Spleen (tissue), 11 donors: ENCODE data around the gene BMAL2. TPM values are rescaled to one million over a fixed set of nuclear protein-coding genes. Genes with fewer than 3 reads are reported as not detected.

Source experiments
- DNase-seq: peaks from one replicate; pipeline ENCODE4 v3.0.0-alpha.2; 2020
- H3K27ac ChIP-seq, 8 donors: fragments of 200-600 bp; sonication (generic) in 7 of 8; 1 replicate in 4 of 8; 2 replicates in 4 of 8; pipeline versions ENCODE4 v1.5.0 to v1.8.0; 2016 to 2021; ENCODE audit warnings: inconsistent platforms in 4 of 8, mild to moderate bottlenecking in 4 of 8, moderate library complexity in 1 of 8
- H3K27me3 ChIP-seq, 7 donors: fragments of 200-600 bp; sonication (generic) in 6 of 7; replicated peaks in 1 of 7; 1 replicate in 4 of 7; 2 replicates in 3 of 7; pipeline versions ENCODE4 v1.5.0 to v1.8.0; 2016 to 2021; ENCODE audit warnings: inconsistent platforms in 3 of 7, mild to moderate bottlenecking in 1 of 7
- H3K36me3 ChIP-seq, 6 donors: fragments of 200-600 bp; sonication (generic) in 5 of 6; 1 replicate in 4 of 6; 2 replicates in 2 of 6; pipeline versions ENCODE4 v1.5.0 to v1.8.0; 2016 to 2021; ENCODE audit warnings: inconsistent platforms in 2 of 6
- H3K4me1 ChIP-seq, 6 donors: fragments of 200-600 bp; sonication (generic) in 5 of 6; 1 replicate in 3 of 6; 2 replicates in 3 of 6; pipeline versions ENCODE4 v1.5.0 to v1.8.0; 2016 to 2021; ENCODE audit warnings: inconsistent platforms in 3 of 6
- H3K4me3 ChIP-seq, 8 donors: fragments of 200-600 bp; sonication (generic) in 7 of 8; 1 replicate in 4 of 8; 2 replicates in 4 of 8; pipeline versions ENCODE4 v1.5.0 to v1.8.0; 2016 to 2021; ENCODE audit warnings: inconsistent platforms in 4 of 8, mild to moderate bottlenecking in 4 of 8, moderate library complexity in 2 of 8
- H3K9me3 ChIP-seq, 8 donors: fragments of 200-600 bp; sonication (generic) in 7 of 8; 1 replicate in 4 of 8; 2 replicates in 4 of 8; pipeline versions ENCODE4 v1.5.0 to v1.8.0; 2016 to 2021; ENCODE audit warnings: inconsistent platforms in 4 of 8
- CTCF ChIP-seq, 11 experiments: fragments of 200-600 bp in 7 of 11; fragments of 450-650 bp in 4 of 11; sonication (generic) in 4 of 11; IDR thresholded peaks in 8 of 11; conservative IDR thresholded peaks in 3 of 11; 1 replicate in 7 of 11; 2 replicates in 4 of 11; pipeline versions ENCODE4 v1.4.0 to v1.8.0; 2016 to 2021; ENCODE audit warnings: antibody characterized with exemption in 11 of 11, inconsistent platforms in 4 of 11, mild to moderate bottlenecking in 1 of 11
- POLR2A ChIP-seq, 3 donors: fragments of 450-650 bp; IDR thresholded peaks; one replicate each; pipeline ENCODE4 v1.5.1; 2017; ENCODE audit warnings: antibody characterized with exemption in 3 of 3, mild to moderate bottlenecking in 1 of 3
- POLR2AphosphoS5 ChIP-seq, 3 donors: sonication (generic); formaldehyde crosslinking; IDR thresholded peaks; one replicate each; pipeline ENCODE4 v1.5.1; 2017; ENCODE audit warnings: antibody characterized with exemption in 3 of 3
- WGBS, 5 donors: extraction: QIAGEN DNeasy Blood & Tissue Kit in 3 of 5; methylation state at CpG; one replicate each; pipeline versions ENCODE4 v1.1.5 to v1.1.7; 2013 to 2018; 5-methylcytosine and 5-hydroxymethylcytosine counted together
- intact Hi-C: fragments of 100-400 bp; cut with DNase I; formaldehyde crosslinking; loops from one replicate; pipeline ENCODE4 v1.15.0; 2023; ENCODE audit warnings: low total_unique reads
- polyA plus RNA-seq, 3 donors: library from polyadenylated mRNA; stranded (reverse); fragments of 200-250 nt; gene quantifications; one replicate each; pipeline ENCODE4 v1.2.1, GENCODE V29; 2013
- total RNA-seq, 7 donors: library from RNA; depleted of rRNA in 3 of 7; stranded (reverse); fragments of >200 nt in 3 of 7; fragmentation: NEBNext Ultra II Directional in 4 of 7; extraction: Animal tissue kit (Norgen Biotek cat#: 25700) in 4 of 7; gene quantifications; one replicate each; pipeline versions ENCODE4 v1.1.0 to v1.2.1, GENCODE V29; 2016 to 2021
- donor health status: healthy with polysubstance abuse.
- donor health status: DM: no; HTN: no; CAD: no; lungs with moderate emphysema.
- donor health status: DM: no; HTN: no; CAD: no.
- donor health status: Bipolar disorder and iron deficiency.
- donor health status: healthy.
- donor health status: DM: no; HTN: no; CAD: no.
- donor health status: DM: yes; HTN: yes; CAD: no.

Gene BMAL2
- total and polyA plus RNA-seq, 10 donors = 0.67 to 3.7 (median 1.6) TPM

GRCh38 chr12:27338473-27338872 is 5.8 kb downstream of the BMAL2 start:
- WGBS, 5 donors = 90 to 100% (median 94%) methylated on average over 1 of the region's 1 CpG
- H3K4me1 ChIP-seq = peaks cover 0 to 8% (median 4%) of the 10 kb centered on the region in 6 donors
- DNase-seq = no peak
- intact Hi-C loops = no loop called here
- no peaks in the 10 kb centered on the region for H3K36me3 ChIP-seq
- H3K9me3 ChIP-seq = no peaks in the 10 kb centered on the region
- no peak for TF ChIP-seq POLR2AphosphoS5 (IDR thresholded peaks at IDR 0.05)
- no peak for TF ChIP-seq CTCF (IDR thresholded peaks at IDR 0.05 in 8 of 11, conservative IDR thresholded peaks at IDR 0.05 in 3 of 11)
- TF ChIP-seq POLR2A (IDR thresholded peaks at IDR 0.05) = no peak
- H3K27me3 ChIP-seq = peaks cover 0 to 12% (median 5%) of the 10 kb centered on the region in 7 donors
- H3K4me3 ChIP-seq = no peak overlapping the region
- H3K27ac ChIP-seq = no peak overlapping the region

GRCh38 chr12:27340971-27341370 is 8.3 kb downstream of the BMAL2 start:
- intact Hi-C loops = no loop called here
- Histone ChIP-seq H3K27me3 (no peaks in the 10 kb centered on the region), H3K27ac (no peak overlapping the region), H3K4me3 (no peak overlapping the region), H3K36me3 (no peaks in the 10 kb centered on the region), H3K9me3 (no peaks in the 10 kb centered on the region), H3K4me1 (no peaks in the 10 kb centered on the region)
- no peak for TF ChIP-seq CTCF (IDR thresholded peaks at IDR 0.05 in 8 of 11, conservative IDR thresholded peaks at IDR 0.05 in 3 of 11)
- TF ChIP-seq POLR2AphosphoS5 (IDR thresholded peaks at IDR 0.05) = no peak
- no peak for TF ChIP-seq POLR2A (IDR thresholded peaks at IDR 0.05)
- 77 to 96% (median 87%) methylated on average over 3 of the region's 3 CpGs for WGBS, 5 donors
- DNase-seq = no peak

- no peak overlapping the region for H3K4me3 ChIP-seq
- H3K27me3 ChIP-seq = no peaks in the 10 kb centered on the region
- WGBS, 5 donors = 89 to 97% (median 95%) methylated on average over 2 of the region's 2 CpGs
- no peaks in the 10 kb centered on the region for H3K9me3 ChIP-seq
- intact Hi-C loops = no loop called here
- no peaks in the 10 kb centered on the region for H3K4me1 ChIP-seq
- no peak for DNase-seq
- H3K27ac ChIP-seq = no peak overlapping the region
- TF ChIP-seq POLR2AphosphoS5 (IDR thresholded peaks at IDR 0.05) (no peak), POLR2A (IDR thresholded peaks at IDR 0.05) (no peak), CTCF (IDR thresholded peaks at IDR 0.05 in 8 of 11, conservative IDR thresholded peaks at IDR 0.05 in 3 of 11) (no peak)
- no peaks in the 10 kb centered on the region for H3K36me3 ChIP-seq
Observed at GRCh38 chr12:27342536-27342935, 9.9 kb downstream of the BMAL2 start.

GRCh38 chr12:27343255-27344000 is 10.8 kb downstream of the BMAL2 start:
- DNase-seq = no peak

More at GRCh38 chr12:27343255-27344000, 10.8 kb downstream of the BMAL2 start:
- Histone ChIP-seq H3K4me3 (no peak overlapping the region), H3K27ac (no peak overlapping the region), H3K27me3 (no peaks in the 10 kb centered on the region), H3K4me1 (no peaks in the 10 kb centered on the region), H3K36me3 (no peaks in the 10 kb centered on the region), H3K9me3 (no peaks in the 10 kb centered on the region)
- WGBS, 5 donors = 91 to 95% (median 92%) methylated on average over 5 of the region's 5 CpGs
- intact Hi-C loops = no loop called here
- no peak for TF ChIP-seq CTCF (IDR thresholded peaks at IDR 0.05 in 8 of 11, conservative IDR thresholded peaks at IDR 0.05 in 3 of 11)
- no peak for TF ChIP-seq POLR2A (IDR thresholded peaks at IDR 0.05)
- TF ChIP-seq POLR2AphosphoS5 (IDR thresholded peaks at IDR 0.05) = no peak
